Measurements from ENCODE around the gene MTA1.

GRCh38 chr14:105378873-105379685 is 40.5 kb upstream of the MTA1 start:
- TF ChIP-seq CTCF (IDR thresholded peaks at IDR 0.05) (no peak), EZH2 (IDR thresholded peaks at IDR 0.05; ENCODE audit: borderline replicate concordance, insufficient read depth, low read depth, low read length, poor library complexity, severe bottlenecking) (no peak)
